Measurements from ENCODE around the gene SNX11.
A peak's percentile ranks its signal among the peaks of the same experiment; 100 is the strongest.

SNX11 gene

GRCh38 chr17:48139944-48140343 is 32.4 kb downstream of the SNX11 start:
- Mint-ChIP-seq H3K4me1 (peaks cover 5% of the 10 kb centered on the region), H3K9me3 (no peaks in the 10 kb centered on the region), H3K36me3 (peaks cover 93% of the 10 kb centered on the region), H3K4me3 (no peak overlapping the region), H3K27ac (peak overlapping the region; percentile 4)
- no peak for ATAC-seq
- no peak for DNase-seq (ENCODE audit: low spot score in 2 of 2)

- Mint-ChIP-seq H3K4me3 (no peak overlapping the region), H3K9me3 (no peaks in the 10 kb centered on the region), H3K27ac (peak overlapping the region; percentile 43), H3K4me1 (peaks cover 9% of the 10 kb centered on the region), H3K36me3 (peaks cover 85% of the 10 kb centered on the region)
- DNase-seq (ENCODE audit: low spot score in 2 of 2) (no peak), ATAC-seq (no peak)
Measured at GRCh38 chr17:48143629-48144028, 36.1 kb downstream of the SNX11 start.

- DNase-seq (ENCODE audit: low spot score in 2 of 2) (no peak), ATAC-seq (no peak)
- H3K4me3 Mint-ChIP-seq, result no peak overlapping the region
- H3K27ac Mint-ChIP-seq, result peak overlapping the region; percentile 43
- H3K9me3 Mint-ChIP-seq, result no peaks in the 10 kb centered on the region
- peaks cover 9% of the 10 kb centered on the region for H3K4me1 Mint-ChIP-seq
- H3K36me3 Mint-ChIP-seq, result peaks cover 85% of the 10 kb centered on the region
Measured at GRCh38 chr17:48144231-48144630, 36.7 kb downstream of the SNX11 start.

- ATAC-seq, result no peak
- Mint-ChIP-seq H3K36me3 (peaks cover 82% of the 10 kb centered on the region), H3K4me1 (peaks cover 9% of the 10 kb centered on the region), H3K4me3 (no peak overlapping the region), H3K9me3 (no peaks in the 10 kb centered on the region), H3K27ac (peak overlapping the region; percentile 54)
- no peak for DNase-seq (ENCODE audit: low spot score in 2 of 2)
Measured at GRCh38 chr17:48144976-48145798, 37.6 kb downstream of the SNX11 start.

- Mint-ChIP-seq H3K36me3 (peaks cover 67% of the 10 kb centered on the region), H3K9me3 (no peaks in the 10 kb centered on the region), H3K4me1 (peaks cover 4% of the 10 kb centered on the region), H3K27ac (no peak overlapping the region), H3K4me3 (no peak overlapping the region)
- DNase-seq (ENCODE audit: low spot score in 2 of 2) (no peak), ATAC-seq (no peak)
Measured at GRCh38 chr17:48148029-48148770, 40.6 kb downstream of the SNX11 start.

- H3K9me3 Mint-ChIP-seq, result no peaks in the 10 kb centered on the region
- H3K4me3 Mint-ChIP-seq, result no peak overlapping the region
- peaks cover 67% of the 10 kb centered on the region for H3K36me3 Mint-ChIP-seq
- DNase-seq (ENCODE audit: low spot score in 2 of 2) (no peak), ATAC-seq (no peak)
- no peak overlapping the region for H3K27ac Mint-ChIP-seq
- peaks cover 4% of the 10 kb centered on the region for H3K4me1 Mint-ChIP-seq
Measured at GRCh38 chr17:48148854-48149786, 41.6 kb downstream of the SNX11 start.

GRCh38 chr17:48149787-48150463 is 42.4 kb downstream of the SNX11 start:
- peaks cover 70% of the 10 kb centered on the region for H3K36me3 Mint-ChIP-seq
- no peak overlapping the region for H3K4me3 Mint-ChIP-seq
- H3K4me1 Mint-ChIP-seq, result peaks cover 4% of the 10 kb centered on the region
- H3K27ac Mint-ChIP-seq, result no peak overlapping the region
- ATAC-seq (no peak), DNase-seq (ENCODE audit: low spot score in 2 of 2) (no peak)
- no peaks in the 10 kb centered on the region for H3K9me3 Mint-ChIP-seq

GRCh38 chr17:48150597-48151001 is 43.0 kb downstream of the SNX11 start:
- no peak overlapping the region for H3K4me3 Mint-ChIP-seq
- peaks cover 3% of the 10 kb centered on the region for H3K4me1 Mint-ChIP-seq
- ATAC-seq (no peak), DNase-seq (ENCODE audit: low spot score in 2 of 2) (no peak)
- peaks cover 69% of the 10 kb centered on the region for H3K36me3 Mint-ChIP-seq
- H3K9me3 Mint-ChIP-seq, result no peaks in the 10 kb centered on the region
- H3K27ac Mint-ChIP-seq, result no peak overlapping the region

- H3K36me3 Mint-ChIP-seq, result peaks cover 70% of the 10 kb centered on the region
- no peak for DNase-seq (ENCODE audit: low spot score in 2 of 2)
- H3K4me3 Mint-ChIP-seq, result no peak overlapping the region
- ATAC-seq, result no peak
- no peaks in the 10 kb centered on the region for H3K9me3 Mint-ChIP-seq
- H3K4me1 Mint-ChIP-seq, result no peaks in the 10 kb centered on the region
- no peak overlapping the region for H3K27ac Mint-ChIP-seq
Measured at GRCh38 chr17:48151220-48151619, 43.7 kb downstream of the SNX11 start.

GRCh38 chr17:48152289-48152688 is 44.7 kb downstream of the SNX11 start:
- H3K4me1 Mint-ChIP-seq, result no peaks in the 10 kb centered on the region
- H3K27ac Mint-ChIP-seq, result no peak overlapping the region
- ATAC-seq (no peak), DNase-seq (ENCODE audit: low spot score in 2 of 2) (no peak)
- H3K36me3 Mint-ChIP-seq, result peaks cover 70% of the 10 kb centered on the region
- no peaks in the 10 kb centered on the region for H3K9me3 Mint-ChIP-seq
- H3K4me3 Mint-ChIP-seq, result no peak overlapping the region

- H3K4me3 Mint-ChIP-seq, result no peak overlapping the region
- H3K27ac Mint-ChIP-seq, result no peak overlapping the region
- H3K9me3 Mint-ChIP-seq, result no peaks in the 10 kb centered on the region
- DNase-seq (ENCODE audit: low spot score in 2 of 2) (no peak), ATAC-seq (no peak)
- H3K4me1 Mint-ChIP-seq, result no peaks in the 10 kb centered on the region
- H3K36me3 Mint-ChIP-seq, result peaks cover 76% of the 10 kb centered on the region
Measured at GRCh38 chr17:48153691-48154358, 46.3 kb downstream of the SNX11 start.

GRCh38 chr17:48155889-48156611 is 48.5 kb downstream of the SNX11 start:
- no peak for ATAC-seq
- peaks cover 80% of the 10 kb centered on the region for H3K36me3 Mint-ChIP-seq
- no peak for DNase-seq (ENCODE audit: low spot score in 2 of 2)
- no peak overlapping the region for H3K4me3 Mint-ChIP-seq
- H3K27ac Mint-ChIP-seq, result no peak overlapping the region
- H3K9me3 Mint-ChIP-seq, result no peaks in the 10 kb centered on the region
- no peaks in the 10 kb centered on the region for H3K4me1 Mint-ChIP-seq

- H3K4me1 Mint-ChIP-seq, result peaks cover 7% of the 10 kb centered on the region
- peaks cover 92% of the 10 kb centered on the region for H3K36me3 Mint-ChIP-seq
- H3K4me3 Mint-ChIP-seq, result no peak overlapping the region
- DNase-seq (ENCODE audit: low spot score in 2 of 2), result no peak
- ATAC-seq, result no peak
- no peaks in the 10 kb centered on the region for H3K9me3 Mint-ChIP-seq
- no peak overlapping the region for H3K27ac Mint-ChIP-seq
Measured at GRCh38 chr17:48159232-48159631, 51.7 kb downstream of the SNX11 start.
